Fibroblast of the aortic adventitia (primary cell): ENCODE results near the gene CDT1. TPM values are rescaled to one million over a fixed set of nuclear protein-coding genes. Genes with fewer than 3 reads are reported as not detected.

ENCODE experiments used
- DNase-seq: peaks from one replicate; pipeline ENCODE4 v3.0.0-alpha.2; 2010; ENCODE audit warnings: low read depth
- H3K4me3 ChIP-seq: 2 replicates; pipeline ENCODE4 v1.5.1; 2011; ENCODE audit warnings: low read depth, mild to moderate bottlenecking, control low read depth, low read length, moderate library complexity
- total RNA-seq: library from RNA; depleted of rRNA; stranded (reverse); fragments of >200 nt; gene quantifications from 2 replicates; pipeline ENCODE4 v1.2.3, GENCODE V29; 2012; ENCODE audit warnings: low replicate concordance
- TF ChIP-seq, protein P1 (sequence below): IDR thresholded peaks from 2 replicates; pipeline ENCODE4 v1.5.1; 2011; ENCODE audit warnings: mild to moderate bottlenecking, low read length, control low read depth, inconsistent platforms; ENCODE audit not compliant: insufficient read depth

The CDT1 gene
- total RNA-seq, 1 donor = 26.8 TPM

DNA sequence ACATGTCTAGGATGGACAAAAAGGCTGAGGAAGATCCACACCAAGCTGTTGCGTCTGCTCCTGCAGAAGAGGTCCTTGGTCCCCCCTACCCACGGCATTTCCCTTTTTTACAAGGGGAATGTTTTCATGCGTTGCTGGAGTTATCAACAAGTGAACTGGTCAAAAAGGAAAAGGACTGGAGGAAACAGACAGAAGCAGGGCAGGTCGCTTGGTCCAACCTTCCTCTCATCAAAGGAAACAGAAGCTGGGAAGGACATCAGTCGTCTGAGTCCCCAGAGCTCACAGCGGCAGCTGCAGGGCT is 44.7 kb upstream of the CDT1 start:
- TF ChIP-seq, protein P1, sequence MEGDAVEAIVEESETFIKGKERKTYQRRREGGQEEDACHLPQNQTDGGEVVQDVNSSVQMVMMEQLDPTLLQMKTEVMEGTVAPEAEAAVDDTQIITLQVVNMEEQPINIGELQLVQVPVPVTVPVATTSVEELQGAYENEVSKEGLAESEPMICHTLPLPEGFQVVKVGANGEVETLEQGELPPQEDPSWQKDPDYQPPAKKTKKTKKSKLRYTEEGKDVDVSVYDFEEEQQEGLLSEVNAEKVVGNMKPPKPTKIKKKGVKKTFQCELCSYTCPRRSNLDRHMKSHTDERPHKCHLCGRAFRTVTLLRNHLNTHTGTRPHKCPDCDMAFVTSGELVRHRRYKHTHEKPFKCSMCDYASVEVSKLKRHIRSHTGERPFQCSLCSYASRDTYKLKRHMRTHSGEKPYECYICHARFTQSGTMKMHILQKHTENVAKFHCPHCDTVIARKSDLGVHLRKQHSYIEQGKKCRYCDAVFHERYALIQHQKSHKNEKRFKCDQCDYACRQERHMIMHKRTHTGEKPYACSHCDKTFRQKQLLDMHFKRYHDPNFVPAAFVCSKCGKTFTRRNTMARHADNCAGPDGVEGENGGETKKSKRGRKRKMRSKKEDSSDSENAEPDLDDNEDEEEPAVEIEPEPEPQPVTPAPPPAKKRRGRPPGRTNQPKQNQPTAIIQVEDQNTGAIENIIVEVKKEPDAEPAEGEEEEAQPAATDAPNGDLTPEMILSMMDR = no peak
- no peak overlapping the region for H3K4me3 ChIP-seq
- DNase-seq = no peak

DNA sequence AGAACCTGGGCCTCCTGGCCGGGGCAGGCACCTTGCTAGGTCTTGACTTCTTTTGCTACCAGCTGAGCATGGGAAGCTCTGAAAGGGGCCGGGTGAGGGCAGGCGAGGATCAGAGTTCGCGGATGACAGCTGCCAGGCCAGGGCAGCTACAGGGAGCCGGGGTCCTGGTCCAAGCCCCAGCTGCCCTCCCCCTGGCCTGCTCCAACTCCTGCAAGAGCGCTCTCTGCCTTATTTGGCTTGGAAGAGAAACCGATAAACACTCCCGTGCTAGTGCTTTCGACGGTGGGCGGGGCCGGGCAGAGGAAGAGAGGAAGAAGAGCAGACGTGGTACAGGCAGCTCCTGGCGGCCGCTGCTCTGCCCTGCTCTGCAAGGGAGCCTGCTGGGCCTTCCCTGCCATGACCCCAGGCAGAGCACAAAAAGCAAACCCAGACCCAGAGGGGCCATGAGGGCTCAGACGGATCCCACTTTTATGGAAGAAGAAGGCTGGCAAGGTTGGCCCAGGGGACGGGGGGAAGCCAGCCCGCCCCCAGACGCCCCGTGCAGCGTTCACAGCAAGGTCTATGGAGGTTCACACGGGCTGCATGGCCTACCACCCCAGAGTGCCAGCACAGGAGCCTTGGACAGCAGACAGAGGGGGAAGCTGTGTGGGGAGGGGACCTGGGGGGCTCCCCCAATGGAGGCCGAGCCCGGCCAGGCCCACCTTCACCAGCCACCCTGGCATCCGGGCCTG is 44.2 kb upstream of the CDT1 start:
- H3K4me3 ChIP-seq = no peak overlapping the region
- DNase-seq = no peak
- TF ChIP-seq, protein P1 = no peak

DNA sequence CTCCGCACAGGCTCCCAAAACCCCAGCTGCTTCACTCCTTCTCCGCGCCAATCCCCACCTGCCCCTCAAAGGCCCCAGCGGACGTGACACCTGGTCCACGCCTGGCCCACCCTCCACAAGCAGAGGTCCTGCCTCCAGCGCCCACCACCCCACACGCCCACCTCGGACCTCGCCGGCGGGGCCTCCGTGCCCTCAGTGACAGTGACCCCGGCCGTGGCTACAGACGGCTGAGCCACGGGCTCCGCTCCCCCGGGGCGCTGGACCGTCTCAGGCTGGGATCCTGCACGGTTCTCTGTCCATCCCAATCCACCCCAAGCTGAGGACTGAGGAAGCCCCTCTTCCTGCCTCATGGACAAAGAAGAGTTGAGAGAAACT is 43.6 kb upstream of the CDT1 start:
- H3K4me3 ChIP-seq = no peak overlapping the region
- no peak for DNase-seq
- TF ChIP-seq, protein P1 = no peak

DNA sequence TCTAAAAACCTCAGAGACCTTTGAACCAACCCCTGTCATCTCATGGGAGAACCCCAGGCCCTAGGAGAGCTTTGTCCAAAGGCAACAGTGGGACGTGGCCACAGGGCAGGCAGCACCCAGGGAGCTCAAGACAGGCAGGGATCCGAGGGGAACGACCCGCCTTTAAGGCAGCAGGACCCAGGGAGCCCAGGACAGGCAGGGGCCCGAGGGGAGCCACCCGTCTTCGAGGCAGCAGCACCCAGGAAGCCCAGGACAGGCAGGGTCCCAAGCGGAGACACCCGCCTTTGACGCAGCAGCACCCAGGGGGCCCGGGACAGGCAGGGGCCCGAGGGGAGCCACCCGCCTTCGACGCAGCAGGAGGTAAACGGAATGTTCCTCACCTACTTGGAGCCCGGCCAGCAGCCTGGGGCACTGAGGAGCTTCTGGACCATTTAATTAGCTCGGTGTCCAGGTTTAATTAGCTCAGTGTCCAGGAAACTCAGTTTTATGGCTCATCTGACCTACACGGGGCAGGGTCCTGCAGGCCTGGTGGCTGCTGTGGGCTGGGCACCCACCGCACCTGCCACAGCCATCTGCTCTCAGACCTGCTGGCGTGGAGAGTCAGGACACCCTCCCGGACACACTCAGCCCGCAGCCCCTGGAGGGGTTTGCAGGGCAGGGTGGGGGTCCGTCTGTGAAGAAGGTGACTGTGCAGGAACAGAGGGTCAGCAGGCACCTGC is 43.0 kb upstream of the CDT1 start:
- TF ChIP-seq, protein P1 = no peak
- H3K4me3 ChIP-seq = no peak overlapping the region
- DNase-seq = no peak

DNA sequence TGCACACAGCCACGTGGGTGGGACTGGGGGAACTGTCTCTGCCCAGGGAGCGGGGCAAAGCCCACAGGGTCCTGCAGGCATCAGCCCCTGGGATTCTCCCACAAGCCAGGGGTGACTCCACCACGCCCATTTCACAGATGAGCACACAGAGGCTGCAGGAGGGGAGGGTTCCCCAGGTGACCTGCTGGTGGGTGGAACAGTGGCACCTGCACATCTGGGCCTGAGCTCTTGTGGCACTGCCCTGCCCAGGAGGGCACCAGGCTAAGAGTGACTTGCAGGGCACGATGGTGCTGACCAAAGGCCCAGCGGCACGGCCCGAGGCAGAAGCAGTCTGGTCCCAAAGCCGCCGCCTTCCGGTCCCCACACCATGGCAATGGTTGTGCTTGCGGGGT is 42.5 kb upstream of the CDT1 start:
- no peak for DNase-seq
- TF ChIP-seq, protein P1 = no peak

DNA sequence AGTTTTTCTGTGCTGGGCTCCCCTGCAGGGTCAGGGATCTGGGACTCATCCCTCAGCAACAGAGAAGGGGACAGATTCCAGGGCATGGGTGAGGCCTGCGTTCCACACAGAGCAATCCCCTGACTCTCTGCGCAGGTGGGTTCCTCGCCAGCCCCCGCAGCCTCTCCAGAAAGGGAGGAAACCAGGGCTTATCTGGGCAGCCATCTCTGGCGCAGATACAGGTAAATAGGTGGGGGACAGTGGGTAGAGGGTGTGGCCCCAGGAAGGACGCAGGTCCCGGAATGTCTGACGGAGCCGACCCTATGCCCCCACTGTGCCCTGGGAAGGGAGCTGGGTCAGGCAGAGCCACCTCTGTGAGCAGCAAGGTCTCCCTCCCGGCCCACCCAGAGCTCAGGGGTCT is 41.8 kb upstream of the CDT1 start:
- TF ChIP-seq, protein P1 = no peak
- no peak overlapping the region for H3K4me3 ChIP-seq
- DNase-seq = no peak

More for the DNA sequence above, 42.5 kb upstream of the CDT1 start:
- no peak overlapping the region for H3K4me3 ChIP-seq
